ENCODE results near the gene TMEM61.
"Not testable (repeated sequence)": the region's sequence is repeated elsewhere in the genome, so short reads cannot be mapped to it uniquely, and the experiment has no call there.

TMEM61 gene

DNA sequence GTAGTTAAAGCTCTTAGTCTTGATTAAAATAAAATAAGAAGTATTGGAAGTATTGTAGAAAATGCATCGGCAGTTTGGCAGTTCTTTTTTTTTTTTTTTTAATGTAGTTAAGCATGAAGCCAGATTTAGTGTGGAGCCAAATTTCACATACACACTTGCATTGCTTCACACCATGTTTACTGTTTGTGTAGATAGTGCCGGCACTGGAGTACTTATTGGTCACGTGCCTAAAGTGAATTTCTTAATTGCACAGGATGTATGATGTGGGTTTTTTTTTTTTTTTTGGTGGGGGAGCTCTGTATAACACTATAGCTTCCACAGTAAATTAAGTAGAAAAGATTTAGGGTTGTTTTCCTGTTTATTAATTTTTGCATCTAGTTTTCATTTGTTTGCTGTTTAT is 21.2 kb upstream of the TMEM61 start:
- Histone ChIP-seq H3K4me3 (ENCODE audit: low read depth, low read length) (no peak overlapping the region), H3K9me3 (ENCODE audit: control insufficient read depth, insufficient read depth, low read depth, low read length) (peaks cover 42% of the 10 kb centered on the region)

GRCh38 chr1:54962612-54963395 is 17.6 kb upstream of the TMEM61 start:
- H3K36me3 ChIP-seq (ENCODE audit: control insufficient read depth, insufficient read depth, low read length), result no peaks in the 10 kb centered on the region
- H3K4me1 ChIP-seq (ENCODE audit: control insufficient read depth, insufficient read depth, low read length), result peaks cover 24% of the 10 kb centered on the region
- H3K9ac ChIP-seq (ENCODE audit: low read length), result no peak overlapping the region
- no peaks in the 10 kb centered on the region for H3K27me3 ChIP-seq (ENCODE audit: control insufficient read depth, insufficient read depth, low read length)
- H3K9me3 ChIP-seq (ENCODE audit: control insufficient read depth, insufficient read depth, low read depth, low read length), result peaks cover 24% of the 10 kb centered on the region
- H3K27ac ChIP-seq (ENCODE audit: low read depth, low read length), result peak overlapping the region; percentile 78
- H3K4me3 ChIP-seq (ENCODE audit: low read depth, low read length), result no peak overlapping the region

More for the DNA sequence above, 21.2 kb upstream of the TMEM61 start:
- Histone ChIP-seq H3K4me1 (ENCODE audit: control insufficient read depth, insufficient read depth, low read length) (peaks cover 22% of the 10 kb centered on the region), H3K36me3 (ENCODE audit: control insufficient read depth, insufficient read depth, low read length) (peaks cover 3% of the 10 kb centered on the region; the same call in 1 of the 2 replicates), H3K9ac (ENCODE audit: low read length) (no peak overlapping the region), H3K27me3 (ENCODE audit: control insufficient read depth, insufficient read depth, low read length) (no peaks in the 10 kb centered on the region), H3K27ac (ENCODE audit: low read depth, low read length) (no peak overlapping the region)

GRCh38 chr1:54963829-54964228 is 16.6 kb upstream of the TMEM61 start:
- H3K4me1 ChIP-seq (ENCODE audit: control insufficient read depth, insufficient read depth, low read length), result peaks cover 24% of the 10 kb centered on the region
- H3K9ac ChIP-seq (ENCODE audit: low read length); H3K27ac ChIP-seq (ENCODE audit: low read depth, low read length); H3K4me3 ChIP-seq (ENCODE audit: low read depth, low read length); H3K27me3 ChIP-seq (ENCODE audit: control insufficient read depth, insufficient read depth, low read length); H3K36me3 ChIP-seq (ENCODE audit: control insufficient read depth, insufficient read depth, low read length): not testable (repeated sequence)
- H3K9me3 ChIP-seq (ENCODE audit: control insufficient read depth, insufficient read depth, low read depth, low read length), result peaks cover 14% of the 10 kb centered on the region; the same call in 1 of the 2 replicates

GRCh38 chr1:54965624-54966340 is 14.6 kb upstream of the TMEM61 start:
- H3K27me3 ChIP-seq (ENCODE audit: control insufficient read depth, insufficient read depth, low read length), result no peaks in the 10 kb centered on the region
- no peak overlapping the region for H3K9ac ChIP-seq (ENCODE audit: low read length)
- H3K27ac ChIP-seq (ENCODE audit: low read depth, low read length), result no peak overlapping the region
- H3K4me1 ChIP-seq (ENCODE audit: control insufficient read depth, insufficient read depth, low read length), result peaks cover 24% of the 10 kb centered on the region
- H3K36me3 ChIP-seq (ENCODE audit: control insufficient read depth, insufficient read depth, low read length), result no peaks in the 10 kb centered on the region
- no peaks in the 10 kb centered on the region for H3K9me3 ChIP-seq (ENCODE audit: control insufficient read depth, insufficient read depth, low read depth, low read length)
- H3K4me3 ChIP-seq (ENCODE audit: low read depth, low read length), result no peak overlapping the region

- no peak overlapping the region for H3K27ac ChIP-seq (ENCODE audit: low read depth, low read length)
- H3K27me3 ChIP-seq (ENCODE audit: control insufficient read depth, insufficient read depth, low read length), result no peaks in the 10 kb centered on the region
- H3K4me1 ChIP-seq (ENCODE audit: control insufficient read depth, insufficient read depth, low read length), result peaks cover 13% of the 10 kb centered on the region
- H3K9ac ChIP-seq (ENCODE audit: low read length), result no peak overlapping the region
- no peak overlapping the region for H3K4me3 ChIP-seq (ENCODE audit: low read depth, low read length)
- no peaks in the 10 kb centered on the region for H3K9me3 ChIP-seq (ENCODE audit: control insufficient read depth, insufficient read depth, low read depth, low read length)
- no peaks in the 10 kb centered on the region for H3K36me3 ChIP-seq (ENCODE audit: control insufficient read depth, insufficient read depth, low read length)
These were observed 13.1 kb upstream of the TMEM61 start for GRCh38 chr1:54967372-54967771.

DNA sequence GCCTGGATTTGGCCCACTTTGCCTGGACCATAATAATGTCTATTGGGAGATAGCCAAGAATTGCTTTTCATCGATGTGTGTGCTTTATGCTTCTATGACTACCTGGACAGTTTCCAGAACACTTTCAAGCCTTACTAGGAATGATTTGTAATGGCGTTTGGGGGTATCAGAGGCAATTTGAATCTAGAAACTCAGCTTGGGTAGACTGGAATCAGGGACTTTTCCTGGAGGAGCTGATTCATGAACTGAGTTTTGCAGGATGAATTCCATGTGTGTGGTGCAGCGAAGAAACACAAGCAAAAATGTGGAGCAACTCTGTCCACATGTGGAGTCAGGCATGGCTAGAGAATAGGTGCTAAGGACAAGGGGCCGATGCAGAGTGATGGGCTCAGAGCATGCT is 11.9 kb upstream of the TMEM61 start:
- no peak overlapping the region for H3K9ac ChIP-seq (ENCODE audit: low read length)
- H3K9me3 ChIP-seq (ENCODE audit: control insufficient read depth, insufficient read depth, low read depth, low read length), result no peaks in the 10 kb centered on the region
- no peak overlapping the region for H3K27ac ChIP-seq (ENCODE audit: low read depth, low read length)
- H3K27me3 ChIP-seq (ENCODE audit: control insufficient read depth, insufficient read depth, low read length), result no peaks in the 10 kb centered on the region
- no peaks in the 10 kb centered on the region for H3K36me3 ChIP-seq (ENCODE audit: control insufficient read depth, insufficient read depth, low read length)
- H3K4me3 ChIP-seq (ENCODE audit: low read depth, low read length), result no peak overlapping the region
- H3K4me1 ChIP-seq (ENCODE audit: control insufficient read depth, insufficient read depth, low read length), result peaks cover 2% of the 10 kb centered on the region; the same call in 1 of the 2 replicates

- H3K27ac ChIP-seq (ENCODE audit: low read depth, low read length), result no peak overlapping the region
- no peaks in the 10 kb centered on the region for H3K27me3 ChIP-seq (ENCODE audit: control insufficient read depth, insufficient read depth, low read length)
- H3K9ac ChIP-seq (ENCODE audit: low read length), result no peak overlapping the region
- no peaks in the 10 kb centered on the region for H3K9me3 ChIP-seq (ENCODE audit: control insufficient read depth, insufficient read depth, low read depth, low read length)
- H3K4me3 ChIP-seq (ENCODE audit: low read depth, low read length), result no peak overlapping the region
- no peaks in the 10 kb centered on the region for H3K36me3 ChIP-seq (ENCODE audit: control insufficient read depth, insufficient read depth, low read length)
- H3K4me1 ChIP-seq (ENCODE audit: control insufficient read depth, insufficient read depth, low read length), result peaks cover 2% of the 10 kb centered on the region; the same call in 1 of the 2 replicates
These were observed 10.5 kb upstream of the TMEM61 start for GRCh38 chr1:54969879-54970278.

DNA sequence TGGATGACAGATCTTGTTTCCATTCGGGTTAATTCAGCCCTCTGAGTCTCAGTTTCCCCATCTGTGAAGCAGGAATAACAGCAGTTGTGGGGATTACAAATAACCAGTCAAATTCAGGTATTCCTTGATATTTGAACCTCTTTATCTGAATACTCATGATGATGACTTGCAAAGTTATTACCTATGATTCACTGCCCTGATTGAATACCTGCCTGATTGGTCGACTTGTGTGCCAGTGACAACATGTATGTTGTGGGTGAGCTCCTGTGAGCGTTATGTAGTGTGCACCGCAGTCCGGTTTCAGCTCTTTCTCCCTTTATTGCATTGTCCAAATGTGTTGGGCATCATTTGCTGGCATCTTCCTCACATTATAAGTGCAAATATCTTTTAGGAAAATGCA is 9.5 kb upstream of the TMEM61 start:
- no peaks in the 10 kb centered on the region for H3K36me3 ChIP-seq (ENCODE audit: control insufficient read depth, insufficient read depth, low read length)
- H3K27ac ChIP-seq (ENCODE audit: low read depth, low read length), result no peak overlapping the region
- no peak overlapping the region for H3K9ac ChIP-seq (ENCODE audit: low read length)
- no peaks in the 10 kb centered on the region for H3K9me3 ChIP-seq (ENCODE audit: control insufficient read depth, insufficient read depth, low read depth, low read length)
- no peak overlapping the region for H3K4me3 ChIP-seq (ENCODE audit: low read depth, low read length)
- H3K4me1 ChIP-seq (ENCODE audit: control insufficient read depth, insufficient read depth, low read length), result peaks cover 2% of the 10 kb centered on the region; the same call in 1 of the 2 replicates
- no peaks in the 10 kb centered on the region for H3K27me3 ChIP-seq (ENCODE audit: control insufficient read depth, insufficient read depth, low read length)

- peaks cover 2% of the 10 kb centered on the region; the same call in 1 of the 2 replicates for H3K4me1 ChIP-seq (ENCODE audit: control insufficient read depth, insufficient read depth, low read length)
- H3K36me3 ChIP-seq (ENCODE audit: control insufficient read depth, insufficient read depth, low read length), result no peaks in the 10 kb centered on the region
- no peaks in the 10 kb centered on the region for H3K9me3 ChIP-seq (ENCODE audit: control insufficient read depth, insufficient read depth, low read depth, low read length)
- H3K4me3 ChIP-seq (ENCODE audit: low read depth, low read length), result no peak overlapping the region
- H3K9ac ChIP-seq (ENCODE audit: low read length), result no peak overlapping the region
- H3K27me3 ChIP-seq (ENCODE audit: control insufficient read depth, insufficient read depth, low read length), result no peaks in the 10 kb centered on the region
- H3K27ac ChIP-seq (ENCODE audit: low read depth, low read length), result no peak overlapping the region
These were observed 9.1 kb upstream of the TMEM61 start for GRCh38 chr1:54971317-54971791.

DNA sequence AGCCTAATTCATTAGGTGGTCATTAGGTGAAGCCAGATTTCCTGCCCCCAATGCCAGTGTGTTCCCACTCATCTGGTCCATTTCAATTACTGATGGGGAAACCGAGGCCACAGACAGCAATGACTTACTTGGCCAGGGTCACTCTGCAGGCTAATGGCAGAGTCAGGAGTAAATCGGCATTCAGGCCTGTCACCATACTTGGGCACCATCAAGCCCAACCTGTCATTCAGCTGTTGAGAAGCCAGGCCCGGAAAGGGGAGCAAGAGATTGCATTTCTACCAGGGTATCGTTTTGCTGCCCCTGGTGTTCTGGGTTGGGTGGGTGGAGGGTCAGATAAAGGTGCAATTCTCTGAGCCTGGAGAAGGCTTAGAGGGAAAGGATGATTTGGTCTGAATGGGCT is 8.0 kb upstream of the TMEM61 start:
- no peaks in the 10 kb centered on the region for H3K36me3 ChIP-seq (ENCODE audit: control insufficient read depth, insufficient read depth, low read length)
- H3K9me3 ChIP-seq (ENCODE audit: control insufficient read depth, insufficient read depth, low read depth, low read length), result no peaks in the 10 kb centered on the region
- H3K9ac ChIP-seq (ENCODE audit: low read length), result no peak overlapping the region
- no peaks in the 10 kb centered on the region for H3K27me3 ChIP-seq (ENCODE audit: control insufficient read depth, insufficient read depth, low read length)
- H3K27ac ChIP-seq (ENCODE audit: low read depth, low read length), result no peak overlapping the region
- H3K4me3 ChIP-seq (ENCODE audit: low read depth, low read length), result no peak overlapping the region
- H3K4me1 ChIP-seq (ENCODE audit: control insufficient read depth, insufficient read depth, low read length), result 0 out of 2 replicates have a peak, but pooled peaks cover 4% of the 10 kb centered on the region
